HEK293T (cell line): ENCODE data around the gene P2RX2.

Experiments
- CTCF ChIA-PET: fragments of 350-600 bp; formaldehyde crosslinking; extraction: SDS; loops from one replicate; lab custom pipeline; 2021; ENCODE audit warnings: antibody characterized with exemption, inconsistent platforms; lab: Yijun Ruan, JAX
- POLR2A ChIA-PET: fragments of 350-600 bp; formaldehyde crosslinking; extraction: SDS; loops from one replicate; lab custom pipeline; 2020; ENCODE audit warnings: antibody characterized with exemption, inconsistent platforms; lab: Yijun Ruan, JAX
- DNase-seq: peaks from one replicate; pipeline ENCODE4 v3.0.0; 2012; ENCODE audit warnings: mixed read lengths; ENCODE audit errors: extremely low spot score
- ARNT ChIP-seq: fragments of 450-650 bp; IDR thresholded peaks from 2 replicates; pipeline ENCODE4 v1.6.1; 2017; ENCODE audit warnings: mild to moderate bottlenecking
- BHLHE40 ChIP-seq: fragments of 450-650 bp; IDR thresholded peaks from 2 replicates; pipeline ENCODE4 v1.6.1; 2016; ENCODE audit warnings: mild to moderate bottlenecking, moderate library complexity, borderline replicate concordance
- CTBP1 ChIP-seq: fragments of 450-650 bp; IDR thresholded peaks from 2 replicates; pipeline ENCODE4 v1.6.1; 2016; ENCODE audit warnings: borderline replicate concordance
- ELF4 ChIP-seq: fragments of 450-650 bp; IDR thresholded peaks from 2 replicates; pipeline ENCODE4 v1.6.1; 2017; ENCODE audit warnings: antibody characterized with exemption
- FOXA1 ChIP-seq: fragments of 450-650 bp; IDR thresholded peaks from 2 replicates; pipeline ENCODE4 v1.6.1; 2016; ENCODE audit warnings: mild to moderate bottlenecking
- FOXK2 ChIP-seq: fragments of 450-650 bp; IDR thresholded peaks from 2 replicates; pipeline ENCODE4 v1.6.1; 2016; ENCODE audit warnings: mild to moderate bottlenecking
- FOXM1 ChIP-seq: fragments of 450-650 bp; IDR thresholded peaks from 2 replicates; pipeline ENCODE4 v1.6.1; 2017; ENCODE audit warnings: mild to moderate bottlenecking, borderline replicate concordance
- HDGF ChIP-seq: fragments of 450-650 bp; IDR thresholded peaks from 2 replicates; pipeline ENCODE4 v1.6.1; 2017; ENCODE audit warnings: antibody characterized with exemption, borderline replicate concordance
- L3MBTL2 ChIP-seq: fragments of 450-650 bp; conservative IDR thresholded peaks from 2 replicates; pipeline ENCODE4 v1.6.1; 2016; ENCODE audit warnings: mild to moderate bottlenecking
- LEF1 ChIP-seq: fragments of 450-650 bp; IDR thresholded peaks from 2 replicates; pipeline ENCODE4 v1.6.1; 2017; ENCODE audit warnings: mild to moderate bottlenecking, borderline replicate concordance
- NFRKB ChIP-seq: fragments of 450-650 bp; IDR thresholded peaks from 2 replicates; pipeline ENCODE4 v1.6.1; 2016; ENCODE audit warnings: mild to moderate bottlenecking, moderate library complexity
- SP1 ChIP-seq: fragments of 450-650 bp; IDR thresholded peaks from 2 replicates; pipeline ENCODE4 v1.6.1; 2017
- SUZ12 ChIP-seq: fragments of 450-650 bp; IDR thresholded peaks from 2 replicates; pipeline ENCODE4 v1.6.1; 2016; ENCODE audit warnings: mild to moderate bottlenecking
- TARDBP ChIP-seq: fragments of 450-650 bp; IDR thresholded peaks from 2 replicates; pipeline ENCODE4 v1.6.1; 2016
- ZNF384 ChIP-seq: fragments of 450-650 bp; IDR thresholded peaks from 2 replicates; pipeline ENCODE4 v1.6.1; 2016
- TF ChIP-seq, protein P1 (sequence below): fragments of 450-650 bp; IDR thresholded peaks from 2 replicates; pipeline ENCODE4 v1.6.1; 2016

Gene P2RX2

DNA sequence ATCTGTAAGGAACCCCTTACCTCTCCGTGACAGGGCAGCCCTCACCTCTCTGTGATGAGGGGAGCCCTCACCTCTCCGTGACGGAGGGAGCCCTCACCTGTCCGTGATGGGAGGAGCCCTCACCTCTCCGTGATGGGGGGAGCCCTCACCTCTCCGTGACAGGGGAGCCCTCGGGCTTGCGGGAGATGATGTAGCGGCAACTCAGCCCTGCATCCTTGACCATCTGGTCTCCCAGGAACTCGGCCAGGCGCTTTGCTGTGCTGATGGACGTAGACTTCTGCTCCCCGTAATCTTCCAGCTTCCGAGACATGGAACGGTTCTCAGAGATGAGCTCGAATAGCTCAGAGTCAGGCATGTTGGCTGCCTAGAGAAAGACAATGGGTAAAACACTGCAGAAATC, 40.6 kb downstream of the P2RX2 start:
- CTCF ChIA-PET = interaction anchor here (0.6 kb wide), 1 partner anchor 45 kb away, joined by 4 read pairs; no protein-coding TSS in a partner anchor
- POLR2A ChIA-PET = no interaction called here
- DNase-seq = no peak
- TF ChIP-seq TARDBP (no peak), ZNF384 (no peak)

DNA sequence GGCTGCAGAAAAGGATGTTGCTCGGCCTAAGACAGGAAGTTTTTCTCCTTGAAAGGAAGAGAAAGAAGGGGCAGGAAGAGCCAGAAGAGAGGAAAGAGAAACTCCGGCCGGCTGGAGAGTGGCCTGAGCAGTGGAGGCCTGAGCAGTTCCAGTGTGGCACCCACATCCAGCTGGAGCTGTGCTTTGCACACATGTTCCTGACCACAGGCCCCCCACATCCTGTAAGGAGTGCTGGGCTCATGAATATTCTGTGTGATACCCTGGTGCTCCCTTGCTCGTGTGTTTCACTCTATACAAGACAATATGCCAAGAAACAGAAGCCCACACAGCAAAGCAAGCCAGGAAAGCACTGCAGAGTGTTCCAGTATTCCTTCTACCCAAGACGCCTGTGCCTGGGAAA, 41.5 kb downstream of the P2RX2 start:
- POLR2A ChIA-PET = no interaction called here
- CTCF ChIA-PET = no interaction called here
- DNase-seq = no peak

DNA sequence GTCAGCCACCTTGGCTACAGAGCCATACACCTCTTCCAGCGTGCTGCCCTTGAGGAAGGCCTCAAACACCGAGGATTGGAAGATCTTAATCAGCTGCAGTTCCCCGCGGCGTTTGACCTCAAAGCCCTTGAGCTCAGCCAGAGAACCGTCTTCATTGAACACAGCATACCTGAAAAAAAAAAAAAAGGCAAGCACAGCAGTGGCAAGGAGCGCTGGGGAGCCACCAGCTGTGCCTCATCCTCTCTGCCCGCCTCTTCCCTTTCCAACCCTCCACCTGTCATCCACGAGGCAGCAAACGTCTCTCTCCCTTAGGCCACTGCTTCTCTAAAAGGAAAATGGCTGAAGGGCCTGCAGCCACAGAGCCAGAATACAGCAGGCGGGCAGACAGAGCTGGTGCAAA, 42.4 kb downstream of the P2RX2 start:
- ChIA-PET CTCF (no interaction called here), POLR2A (no interaction called here)
- DNase-seq = no peak
- no peak for TF ChIP-seq SUZ12
- no peak for TF ChIP-seq ARNT
- TF ChIP-seq, protein P1, sequence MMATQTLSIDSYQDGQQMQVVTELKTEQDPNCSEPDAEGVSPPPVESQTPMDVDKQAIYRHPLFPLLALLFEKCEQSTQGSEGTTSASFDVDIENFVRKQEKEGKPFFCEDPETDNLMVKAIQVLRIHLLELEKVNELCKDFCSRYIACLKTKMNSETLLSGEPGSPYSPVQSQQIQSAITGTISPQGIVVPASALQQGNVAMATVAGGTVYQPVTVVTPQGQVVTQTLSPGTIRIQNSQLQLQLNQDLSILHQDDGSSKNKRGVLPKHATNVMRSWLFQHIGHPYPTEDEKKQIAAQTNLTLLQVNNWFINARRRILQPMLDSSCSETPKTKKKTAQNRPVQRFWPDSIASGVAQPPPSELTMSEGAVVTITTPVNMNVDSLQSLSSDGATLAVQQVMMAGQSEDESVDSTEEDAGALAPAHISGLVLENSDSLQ = no peak
- no peak for TF ChIP-seq LEF1
- TF ChIP-seq BHLHE40 = no peak
- TF ChIP-seq CTBP1 = no peak
- TF ChIP-seq HDGF = no peak
- no peak for TF ChIP-seq FOXM1
- no peak for TF ChIP-seq L3MBTL2
- no peak for TF ChIP-seq SP1
- no peak for TF ChIP-seq TARDBP
- no peak for TF ChIP-seq ZNF384
- no peak for TF ChIP-seq FOXK2
- no peak for TF ChIP-seq ELF4

More for the DNA sequence above, 41.5 kb downstream of the P2RX2 start:
- TF ChIP-seq SP1 (no peak), HDGF (no peak), ARNT (no peak), LEF1 (no peak), FOXA1 (no peak), NFRKB (no peak), FOXK2 (no peak), CTBP1 (no peak), SUZ12 (no peak)

DNA sequence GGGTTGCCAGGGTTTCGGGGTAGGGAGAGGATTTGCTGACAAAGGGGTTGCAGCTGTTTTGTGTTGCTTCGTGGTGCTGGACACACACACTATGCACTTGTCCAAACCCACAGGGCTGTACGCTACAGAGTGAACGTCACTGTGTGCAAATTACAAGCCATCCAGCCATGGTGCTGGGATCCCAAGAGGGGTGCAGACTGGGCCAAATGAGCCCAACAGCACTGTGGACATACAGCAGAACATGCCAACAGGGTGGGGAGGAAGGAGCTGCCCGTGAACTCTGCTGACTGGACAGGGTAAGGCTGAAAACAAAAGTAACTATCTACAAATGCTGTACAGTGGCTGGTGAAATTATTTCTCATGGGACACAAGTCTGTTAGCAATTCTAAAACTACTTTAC, 43.4 kb downstream of the P2RX2 start:
- ChIA-PET CTCF (no interaction called here), POLR2A (no interaction called here)
- TF ChIP-seq ZNF384 (no peak), FOXA1 (no peak), TARDBP (no peak), BHLHE40 (no peak), NFRKB (no peak), ELF4 (no peak), SUZ12 (no peak)
- TF ChIP-seq, protein P1 = no peak
- no peak for DNase-seq

DNA sequence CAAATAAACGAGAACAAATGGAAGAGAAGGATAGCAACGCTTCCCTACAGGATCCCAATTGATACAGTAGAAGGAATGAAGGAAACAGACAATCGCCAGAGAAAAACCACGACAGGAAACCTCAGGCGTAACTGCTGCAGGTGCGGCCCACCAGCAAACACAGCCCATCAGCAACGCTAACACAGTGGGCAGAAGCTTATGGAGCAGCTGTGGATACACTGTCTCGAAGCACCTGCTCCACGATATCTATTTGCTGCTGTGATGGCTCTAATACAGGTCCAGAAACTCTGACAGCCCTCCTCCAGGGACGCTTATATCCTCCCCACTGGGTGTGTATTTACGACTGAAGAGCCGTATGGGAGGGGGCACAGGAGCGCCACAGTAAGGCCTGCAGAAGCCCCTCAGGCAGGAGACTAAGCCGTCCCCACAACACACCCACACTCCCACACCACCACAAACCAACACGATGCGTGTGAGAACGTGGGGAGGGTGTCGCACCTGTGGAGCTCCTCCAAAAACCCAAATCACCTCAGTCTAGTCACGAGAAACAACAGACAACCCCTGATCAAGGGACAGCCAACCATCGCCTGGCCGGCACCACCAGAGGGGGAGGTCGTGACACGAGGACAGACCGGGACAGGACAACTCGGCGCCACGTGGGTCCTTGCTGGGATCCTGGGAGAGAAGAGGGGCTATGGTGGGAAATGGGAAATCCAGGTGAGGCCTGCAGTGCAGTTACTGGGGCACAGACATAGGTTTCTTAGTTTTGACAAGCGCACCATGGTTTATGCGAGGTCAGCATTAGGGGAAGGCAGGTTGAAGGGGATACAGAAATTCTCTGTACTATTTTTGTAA, 44.6 kb downstream of the P2RX2 start:
- DNase-seq = no peak
- ChIA-PET POLR2A (no interaction called here), CTCF (no interaction called here)
- TF ChIP-seq ARNT (no peak), TARDBP (no peak), HDGF (no peak), FOXA1 (no peak), CTBP1 (no peak), ZNF384 (no peak), SUZ12 (no peak), FOXK2 (no peak), ELF4 (no peak), L3MBTL2 (no peak), LEF1 (no peak), FOXM1 (no peak), SP1 (no peak)
- TF ChIP-seq, protein P1 = no peak

DNA sequence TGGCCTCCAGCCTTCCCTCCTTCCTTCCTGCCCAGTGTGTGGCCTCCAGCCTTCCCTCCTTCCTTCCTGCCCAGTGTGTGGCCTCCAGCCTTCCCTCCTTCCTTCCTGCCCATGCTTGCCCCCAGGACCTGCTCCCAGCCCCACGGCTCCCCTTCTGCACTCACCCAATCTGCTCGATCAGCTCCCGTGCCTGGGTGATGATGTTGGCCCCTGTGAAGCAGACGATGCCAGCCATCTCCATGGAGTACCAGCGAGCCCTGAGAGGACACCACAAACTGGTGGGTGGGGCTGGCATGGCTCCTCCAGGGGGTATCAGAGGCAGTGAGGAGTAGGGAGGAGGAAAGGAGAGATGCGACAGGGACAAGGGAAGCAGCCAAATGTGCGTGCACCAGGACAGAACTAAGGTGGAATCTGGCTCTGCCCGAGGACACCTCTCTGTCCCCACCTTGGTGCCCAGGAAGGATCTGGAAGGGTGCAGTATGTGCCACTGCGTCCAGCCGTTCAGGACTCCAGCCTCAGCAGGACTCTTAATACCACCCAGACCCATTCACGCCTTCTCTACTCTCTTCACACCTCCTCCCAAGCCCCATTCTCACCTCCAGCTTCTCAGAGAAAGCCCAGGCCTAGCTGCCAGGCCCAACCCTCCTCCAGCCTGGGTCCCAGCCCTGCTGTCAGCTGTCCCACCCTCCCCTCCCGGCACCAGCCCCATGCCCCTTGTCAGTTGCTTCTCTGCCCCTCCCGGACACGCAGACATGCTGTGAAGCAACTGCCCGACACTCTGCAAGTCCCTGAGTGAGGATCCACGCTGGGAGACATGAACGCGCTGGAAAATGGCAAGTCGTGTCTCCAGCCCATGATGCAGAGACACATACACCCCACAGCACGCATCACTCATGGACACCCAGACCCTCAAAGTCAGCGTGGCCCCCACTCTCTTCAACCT, 45.9 kb downstream of the P2RX2 start:
- TF ChIP-seq HDGF (no peak), SUZ12 (no peak), SP1 (no peak)
- ChIA-PET CTCF (no interaction called here), POLR2A (no interaction called here)
- DNase-seq = no peak
